Psoas muscle (tissue), 8 donors: ENCODE measurements around the gene TMEM135. TPM values are rescaled to one million over a fixed set of nuclear protein-coding genes. Genes with fewer than 3 reads are reported as not detected.
A peak's percentile ranks its signal among the peaks of the same experiment; 100 is the strongest.

Experiments
- ATAC-seq, 4 donors: fragments of 200-7000 bp; cut with Tn5 transposase; one replicate each; pipeline ENCODE4 v1.9.1; 2020; ENCODE audit warnings: moderate library complexity in 3 of 4, mild to moderate bottlenecking in 2 of 4
- DNase-seq, 2 donors: peaks; one replicate each; pipeline ENCODE4 v3.0.0-alpha.2; 2020
- H3K27ac ChIP-seq: fragments of 200-600 bp; one replicate; pipeline ENCODE4 v1.8.0; 2022
- H3K27me3 ChIP-seq, 3 donors: fragments of 200-600 bp in 1 of 3; one replicate each; pipeline versions ENCODE4 v1.6.1 to v1.8.0; 2013 to 2022; ENCODE audit warnings: low read length in 2 of 3, mild to moderate bottlenecking in 2 of 3, moderate library complexity in 1 of 3; ENCODE audit not compliant: insufficient read depth in 3 of 3
- H3K36me3 ChIP-seq, 2 donors: fragments of 200-600 bp in 1 of 2; one replicate each; pipeline versions ENCODE4 v1.6.1 to v1.8.0; 2013 to 2022; ENCODE audit warnings: low read depth in 1 of 2, mild to moderate bottlenecking in 1 of 2, moderate library complexity in 1 of 2; ENCODE audit not compliant: insufficient read depth in 1 of 2
- H3K4me1 ChIP-seq: fragments of 200-600 bp; one replicate; pipeline ENCODE4 v1.8.0; 2022
- H3K4me3 ChIP-seq: fragments of 200-600 bp; one replicate; pipeline ENCODE4 v1.8.0; 2022; ENCODE audit warnings: mild to moderate bottlenecking
- H3K9me3 ChIP-seq: fragments of 200-600 bp; one replicate; pipeline ENCODE4 v1.8.0; 2022
- CTCF ChIP-seq: fragments of 200-600 bp; IDR thresholded peaks from one replicate; pipeline ENCODE4 v1.8.0; 2022; ENCODE audit warnings: antibody characterized with exemption
- WGBS, 3 donors: extraction: QIAGEN DNeasy Blood & Tissue Kit; methylation state at CpG; one replicate each; pipeline versions ENCODE4 v1.1.6 to v1.1.7; 2013; 5-methylcytosine and 5-hydroxymethylcytosine counted together
- intact Hi-C, 2 donors: fragments of 100-400 bp; cut with DNase I; formaldehyde crosslinking; loops; one replicate each; pipeline versions ENCODE4 v1.11.0 to v1.14.2; 2022
- polyA plus RNA-seq, 3 donors: library from polyadenylated mRNA; stranded (reverse); fragments of 200-250 nt; gene quantifications; one replicate each; pipeline ENCODE4 v1.2.3, GENCODE V29; 2013
- total RNA-seq, 4 donors: library from RNA; stranded (reverse); fragmentation: NEBNext Ultra II Directional in 2 of 4; extraction: Animal tissue kit (Norgen Biotek cat#: 25700) in 2 of 4; gene quantifications; one replicate each; pipeline versions ENCODE4 v1.2.1 to v1.2.4, GENCODE V29; 2021 to 2023
- donor health status: healthy with polysubstance abuse.
- donor health status: DM: no; HTN: no; CAD: no; lungs with moderate emphysema.
- donor health status: Bipolar disorder and iron deficiency.
- donor health status: healthy.
- donor health status: DM: yes; HTN: yes; CAD: no.
- donor health status: DM: no; HTN: no; CAD: no.
- donor health status: DM: no; HTN: no; CAD: no.
- donor health status: DM: yes; HTN: yes; CAD: no.

The TMEM135 gene
- total and polyA plus RNA-seq, 7 donors = 4.1 to 26.6 (median 9.4) TPM

- Histone ChIP-seq H3K27ac (no peak overlapping the region), H3K4me1 (no peaks in the 10 kb centered on the region), H3K4me3 (no peak overlapping the region), H3K27me3 (no peaks in the 10 kb centered on the region), H3K9me3 (no peaks in the 10 kb centered on the region), H3K36me3 (peaks cover 0 to 9% of the 10 kb centered on the region in 2 donors)
- no peak for DNase-seq
- no peak for ATAC-seq
- intact Hi-C loops = no loop called here
- TF ChIP-seq CTCF = no peak
- 48 to 71% (median 55%) methylated on average over 3 of the region's 3 CpGs for WGBS, 3 donors
Measured at GRCh38 chr11:87081358-87081757, 43.6 kb downstream of the TMEM135 start.

DNA sequence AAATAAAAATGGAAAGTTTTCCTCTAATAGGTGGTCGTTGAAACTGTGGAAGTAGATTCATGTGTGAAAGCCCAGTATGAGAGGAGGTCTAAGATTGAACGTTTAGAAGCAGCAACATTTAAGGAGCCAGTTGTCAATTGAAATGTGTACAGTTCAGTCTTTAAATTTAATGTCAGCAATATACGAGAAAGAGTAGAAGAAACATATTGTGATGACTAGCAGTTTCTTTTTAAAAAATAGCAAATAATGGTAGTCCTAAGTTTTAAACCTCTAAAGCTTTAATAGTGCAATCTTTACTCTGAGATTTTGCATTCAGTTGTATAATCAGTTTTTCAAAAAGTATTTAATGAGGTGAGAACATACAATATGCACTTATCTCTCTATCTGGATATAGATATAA is 44.9 kb downstream of the TMEM135 start:
- intact Hi-C loops = no loop called here

GRCh38 chr11:87083029-87083428 is 45.3 kb downstream of the TMEM135 start:
- Histone ChIP-seq H3K4me1 (no peaks in the 10 kb centered on the region), H3K27me3 (no peaks in the 10 kb centered on the region), H3K4me3 (no peak overlapping the region), H3K27ac (no peak overlapping the region), H3K36me3 (no peaks in the 10 kb centered on the region), H3K9me3 (no peaks in the 10 kb centered on the region)
- intact Hi-C loops = no loop called here
- ATAC-seq (no peak), DNase-seq (no peak)
- no peak for TF ChIP-seq CTCF
- WGBS, 3 donors = 73 to 80% (median 74%) methylated on average over 2 of the region's 2 CpGs

More for the DNA sequence above, 44.9 kb downstream of the TMEM135 start:
- TF ChIP-seq CTCF = no peak
- 45 to 50% (median 49%) methylated on average over 3 of the region's 3 CpGs for WGBS, 3 donors
- no peak for ATAC-seq
- no peak overlapping the region for H3K27ac ChIP-seq
- H3K36me3 ChIP-seq = no peaks in the 10 kb centered on the region
- DNase-seq = no peak
- H3K4me3 ChIP-seq = no peak overlapping the region
- H3K27me3 ChIP-seq = no peaks in the 10 kb centered on the region
- no peaks in the 10 kb centered on the region for H3K4me1 ChIP-seq
- H3K9me3 ChIP-seq = no peaks in the 10 kb centered on the region

- ATAC-seq = peak in 1 of 4 donors; percentile 61
- no peaks in the 10 kb centered on the region for H3K27me3 ChIP-seq
- H3K27ac ChIP-seq = no peak overlapping the region
- WGBS, 3 donors = 94 to 97% (median 95%) methylated on average over 2 of the region's 2 CpGs
- TF ChIP-seq CTCF = no peak
- peaks cover 10% of the 10 kb centered on the region for H3K4me1 ChIP-seq
- no peak overlapping the region for H3K4me3 ChIP-seq
- no peaks in the 10 kb centered on the region for H3K36me3 ChIP-seq
- no peaks in the 10 kb centered on the region for H3K9me3 ChIP-seq
- intact Hi-C loops = no loop called here
- DNase-seq = no peak
Measured at GRCh38 chr11:87092159-87092558, 54.4 kb downstream of the TMEM135 start.

DNA sequence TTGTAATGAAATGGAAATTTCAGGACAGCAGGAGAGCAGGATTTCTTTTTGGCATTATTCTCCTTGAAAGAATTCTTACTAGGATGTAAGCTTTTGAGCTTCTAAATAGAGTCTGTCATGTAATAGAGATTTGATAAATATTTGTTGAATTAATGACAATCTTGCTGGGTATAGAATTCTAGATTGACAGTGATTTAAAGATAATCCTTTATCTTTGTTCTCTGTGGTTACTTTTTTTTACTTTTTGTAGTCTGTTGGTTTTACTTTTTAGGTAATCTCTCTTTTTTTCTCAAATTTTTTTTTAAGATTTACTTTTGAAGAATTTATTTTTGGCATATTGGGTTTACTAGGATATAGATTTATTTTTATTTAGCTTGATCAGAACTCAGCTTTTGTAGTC is 54.8 kb downstream of the TMEM135 start:
- intact Hi-C loops = no loop called here

More for the DNA sequence above, 54.8 kb downstream of the TMEM135 start:
- H3K36me3 ChIP-seq = no peaks in the 10 kb centered on the region
- no peak for TF ChIP-seq CTCF
- H3K27me3 ChIP-seq = no peaks in the 10 kb centered on the region
- DNase-seq (no peak), ATAC-seq (no peak)
- H3K4me1 ChIP-seq = peaks cover 10% of the 10 kb centered on the region
- H3K4me3 ChIP-seq = no peak overlapping the region
- H3K27ac ChIP-seq = no peak overlapping the region
- no peaks in the 10 kb centered on the region for H3K9me3 ChIP-seq
